Measurements from ENCODE around the gene POLR3A.

Gene POLR3A

DNA sequence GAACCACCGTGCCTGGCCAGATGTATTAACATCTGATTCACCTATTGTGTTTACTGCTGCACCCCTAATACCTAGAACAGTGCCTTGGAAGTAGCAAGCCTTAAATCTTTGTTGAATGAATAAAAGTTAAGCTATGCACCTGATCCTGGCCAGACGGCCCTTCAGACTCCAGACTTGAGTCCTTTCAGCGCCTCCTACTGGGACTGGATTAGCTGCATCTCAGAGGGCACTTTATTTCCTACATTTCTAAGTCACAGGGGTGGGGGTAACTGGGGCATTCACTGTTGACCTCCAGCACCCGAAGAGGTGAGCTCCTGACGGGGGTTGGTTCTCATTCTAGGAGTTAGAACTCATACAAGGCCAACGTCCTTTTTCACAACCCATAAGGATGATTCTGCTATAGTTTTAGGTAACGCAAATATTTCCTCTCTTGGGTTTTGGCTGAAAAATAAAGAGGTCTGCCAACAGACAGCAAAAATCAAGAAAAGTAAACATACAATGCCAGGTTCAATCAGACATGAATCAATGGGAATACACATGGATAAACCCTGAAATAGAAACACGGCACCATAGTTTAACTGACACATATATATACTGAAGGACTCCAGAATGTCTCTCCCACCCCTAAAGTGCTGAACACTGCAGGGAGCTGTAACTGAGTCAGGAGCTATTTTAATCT, 54.8 kb downstream of the POLR3A start:
- DNase-seq = no peak

DNA sequence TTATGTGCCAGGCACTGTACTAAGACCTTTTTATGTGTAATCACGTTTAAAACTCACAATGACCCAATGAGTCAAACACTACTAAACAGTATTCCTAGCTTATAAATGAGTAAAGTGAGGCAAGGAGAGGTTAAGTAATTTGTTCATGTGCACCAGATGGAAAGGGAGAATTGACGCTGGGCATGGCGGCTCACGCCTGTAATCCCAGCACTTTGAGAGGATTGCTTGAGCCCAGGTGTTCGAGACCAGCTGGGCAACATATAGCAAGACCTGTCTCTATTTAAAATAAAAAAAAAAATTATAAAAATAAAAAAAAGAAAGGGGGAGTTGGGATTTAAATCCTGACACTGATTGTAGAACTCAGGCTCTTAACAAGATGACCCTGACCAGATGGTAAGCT, 56.0 kb downstream of the POLR3A start:
- DNase-seq = no peak

GRCh38 chr10:77972148-77972547, 57.2 kb downstream of the POLR3A start:
- no peak for DNase-seq

DNA sequence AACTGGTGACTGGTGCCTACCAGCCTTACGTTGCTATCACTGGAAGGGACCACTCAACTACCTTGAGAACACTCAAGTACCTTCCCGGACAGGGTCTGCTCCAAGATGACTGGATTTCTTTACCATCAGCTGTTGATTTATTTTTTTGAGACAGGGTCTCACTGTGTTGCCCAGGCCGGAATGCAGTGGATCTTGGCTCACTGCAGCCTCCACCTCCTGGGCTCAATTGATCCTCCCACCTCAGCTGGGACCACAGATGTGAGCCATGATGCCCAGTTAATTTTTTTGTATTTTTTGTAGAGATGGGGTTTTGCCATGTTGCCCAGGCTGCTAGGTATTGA, 57.5 kb downstream of the POLR3A start:
- no peak for DNase-seq

- DNase-seq = no peak
These were observed 58.2 kb downstream of the POLR3A start for GRCh38 chr10:77970869-77971803.

- no peak for DNase-seq
These were observed 60.2 kb downstream of the POLR3A start for GRCh38 chr10:77969114-77969513.

DNA sequence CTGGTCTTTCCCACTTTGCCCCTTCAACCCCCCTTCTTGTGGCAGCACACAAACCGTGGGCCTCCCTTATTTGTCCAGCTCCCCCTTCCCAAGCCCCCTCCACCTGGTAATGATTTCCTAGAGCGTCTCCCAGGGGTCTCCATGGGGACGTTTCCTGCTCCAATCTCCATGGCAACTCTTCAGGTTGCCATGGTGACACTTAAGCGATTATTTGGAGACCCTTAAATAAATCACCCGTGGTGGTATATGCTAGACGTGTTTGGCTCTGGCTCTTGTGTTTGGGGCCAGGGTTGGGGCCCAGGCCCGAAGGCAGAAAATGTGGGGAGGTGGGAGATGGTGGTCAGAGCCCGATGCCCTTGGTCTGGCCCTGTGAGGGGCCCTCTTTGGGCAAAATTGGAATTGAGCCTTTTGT, 61.7 kb downstream of the POLR3A start:
- no peak for DNase-seq

DNA sequence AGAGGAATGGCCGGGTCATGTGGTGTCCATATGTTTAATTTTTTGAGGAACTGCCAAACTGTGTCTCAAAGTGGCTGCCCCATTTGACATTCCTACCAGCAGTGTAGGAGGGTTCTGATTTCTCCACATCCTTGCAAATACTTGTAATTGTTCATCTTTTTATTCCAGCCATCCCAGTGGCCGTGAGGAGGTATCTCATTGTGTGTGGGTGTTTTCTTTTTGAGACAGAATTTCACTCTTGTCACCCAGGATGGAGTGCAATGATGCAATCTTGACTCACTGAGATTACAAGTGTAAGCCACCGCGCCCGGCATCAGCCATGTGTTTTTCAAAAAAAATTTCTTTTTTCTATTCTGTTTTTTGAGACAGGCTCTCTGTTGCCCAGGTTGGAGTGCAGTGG, 64.0 kb downstream of the POLR3A start:
- DNase-seq = no peak

DNA sequence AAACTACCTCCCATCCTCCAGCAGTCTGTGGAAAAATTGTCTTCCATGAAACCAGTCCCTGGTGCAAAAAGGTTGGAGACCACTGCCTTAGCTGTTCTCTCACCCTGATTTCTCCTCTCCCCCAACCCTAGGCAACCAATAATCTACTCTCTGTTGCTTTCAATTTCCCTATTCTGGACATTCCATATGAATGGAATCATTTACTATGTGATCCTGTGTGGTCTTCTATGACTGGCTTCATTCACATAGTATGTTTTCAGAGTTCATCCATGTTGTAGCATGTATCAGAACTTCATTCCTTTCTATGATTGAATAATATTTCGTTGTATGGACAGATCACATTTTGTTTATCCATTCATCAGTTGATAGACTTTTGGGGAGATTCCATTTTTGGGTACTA, 64.5 kb downstream of the POLR3A start:
- no peak for DNase-seq

GRCh38 chr10:77963901-77964300, 65.4 kb downstream of the POLR3A start:
- DNase-seq = no peak

- no peak for DNase-seq
These were observed 66.8 kb downstream of the POLR3A start for GRCh38 chr10:77962350-77963146.

GRCh38 chr10:77961668-77962067, 67.6 kb downstream of the POLR3A start:
- DNase-seq = no peak

- DNase-seq = no peak
These were observed 68.4 kb downstream of the POLR3A start for GRCh38 chr10:77960829-77961329.

DNA sequence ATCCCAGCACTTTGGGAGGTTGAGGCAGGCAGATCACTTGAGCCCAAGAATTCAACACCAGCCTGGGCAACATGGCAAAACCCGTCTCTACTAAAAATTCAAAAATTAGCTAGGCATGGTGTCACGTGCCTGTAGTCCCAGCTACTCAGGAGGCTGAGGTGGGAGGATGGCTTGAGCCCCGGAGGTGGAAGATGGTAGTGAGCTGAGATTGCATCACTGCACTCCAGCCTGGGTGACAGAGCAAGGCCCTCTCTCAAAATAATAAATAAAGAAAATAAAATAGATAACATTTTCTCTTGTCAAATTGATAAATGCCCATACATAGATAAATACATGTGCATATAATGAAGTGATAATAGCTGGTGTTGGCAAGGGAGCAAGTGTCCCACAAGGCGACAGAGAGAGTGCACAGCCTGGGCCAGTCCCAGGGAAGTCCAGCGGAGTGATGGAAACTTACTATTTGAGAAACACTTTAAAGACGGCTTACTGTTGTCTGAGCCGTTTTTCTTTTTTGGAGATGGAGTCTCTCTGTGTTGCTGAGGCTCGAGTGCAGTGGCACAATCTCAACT, 69.3 kb downstream of the POLR3A start:
- no peak for DNase-seq

DNA sequence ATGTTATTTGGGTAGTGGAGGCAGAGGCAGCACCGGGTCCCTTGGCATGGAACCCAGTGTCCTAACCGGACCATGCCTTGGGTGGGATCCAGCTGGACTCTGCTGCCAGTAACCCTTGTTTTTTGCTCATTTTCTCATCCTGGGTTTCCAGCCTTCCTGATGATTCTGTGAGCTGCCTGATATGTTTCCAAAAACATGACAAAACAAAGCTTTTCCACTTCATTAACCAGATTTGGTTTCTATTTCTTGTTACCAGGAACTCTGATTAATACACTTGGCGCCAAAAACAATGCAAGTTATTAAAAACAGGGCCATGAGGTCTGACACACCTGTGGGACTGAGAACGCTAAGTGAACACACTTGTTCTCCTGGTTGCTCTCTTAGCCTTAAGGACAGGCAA, 69.9 kb downstream of the POLR3A start:
- DNase-seq = no peak

GRCh38 chr10:77955136-77955535, 74.2 kb downstream of the POLR3A start:
- DNase-seq = no peak

DNA sequence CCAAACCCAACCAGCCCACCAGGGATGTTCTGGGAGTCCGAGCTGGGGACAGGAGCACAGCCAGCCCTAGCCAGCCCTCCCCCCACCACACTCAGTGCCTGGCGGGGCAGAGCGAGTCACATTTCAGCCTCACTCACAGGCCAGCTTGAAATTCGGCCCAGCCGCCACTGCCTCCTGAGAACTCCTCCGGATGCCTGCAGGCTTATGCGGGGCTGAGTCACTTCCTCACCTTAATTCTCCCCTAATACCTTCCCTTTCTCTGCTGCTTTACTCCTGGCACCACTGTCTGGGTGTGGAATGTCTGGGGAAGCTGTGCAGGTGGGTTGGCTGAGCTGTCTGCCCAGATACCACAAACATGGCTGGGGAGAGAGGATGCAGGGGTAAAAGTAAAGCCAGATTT, 80.1 kb downstream of the POLR3A start:
- no peak for DNase-seq

GRCh38 chr10:77946084-77946483, 83.2 kb downstream of the POLR3A start:
- DNase-seq = no peak

GRCh38 chr10:77944519-77944918, 84.8 kb downstream of the POLR3A start:
- DNase-seq = no peak

DNA sequence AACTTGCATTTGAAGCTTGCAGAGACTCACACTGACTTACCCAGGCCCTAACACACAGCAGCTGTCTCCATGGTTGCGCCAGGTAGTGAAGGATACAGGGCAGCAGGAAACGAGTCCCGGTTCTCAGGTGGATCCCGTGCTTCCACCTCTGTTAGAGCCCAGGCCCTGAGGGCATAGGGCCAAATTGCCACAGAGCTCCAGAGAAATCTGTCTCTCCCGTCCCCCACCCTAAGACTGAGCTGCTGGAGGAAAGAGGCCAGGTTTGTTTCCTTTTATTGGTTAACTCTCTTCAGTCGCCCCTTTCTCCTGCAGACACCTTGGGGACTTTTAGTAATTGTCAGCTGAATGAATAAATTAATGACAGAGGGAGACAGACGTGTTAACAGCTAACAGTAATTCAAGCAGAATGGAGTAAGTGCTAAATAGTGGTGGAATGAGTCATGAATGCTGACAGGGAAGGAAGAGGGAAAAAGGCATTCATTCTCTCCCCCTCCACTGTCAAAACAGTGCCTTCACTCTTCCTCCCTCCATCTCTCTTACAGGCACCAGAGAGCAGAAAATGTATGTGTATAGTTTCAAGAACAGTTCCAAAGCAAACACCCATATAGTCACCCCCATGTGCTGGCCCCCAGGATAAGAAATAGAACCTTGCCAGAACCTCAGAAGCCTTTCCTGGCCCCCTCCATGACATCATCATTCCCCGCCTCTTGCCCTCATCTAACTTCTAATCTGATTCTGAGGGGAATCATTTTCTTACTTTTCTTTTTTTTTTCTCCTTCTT, 86.0 kb downstream of the POLR3A start:
- no peak for DNase-seq

- DNase-seq = no peak
These were observed 87.5 kb downstream of the POLR3A start for GRCh38 chr10:77941790-77942189.

DNA sequence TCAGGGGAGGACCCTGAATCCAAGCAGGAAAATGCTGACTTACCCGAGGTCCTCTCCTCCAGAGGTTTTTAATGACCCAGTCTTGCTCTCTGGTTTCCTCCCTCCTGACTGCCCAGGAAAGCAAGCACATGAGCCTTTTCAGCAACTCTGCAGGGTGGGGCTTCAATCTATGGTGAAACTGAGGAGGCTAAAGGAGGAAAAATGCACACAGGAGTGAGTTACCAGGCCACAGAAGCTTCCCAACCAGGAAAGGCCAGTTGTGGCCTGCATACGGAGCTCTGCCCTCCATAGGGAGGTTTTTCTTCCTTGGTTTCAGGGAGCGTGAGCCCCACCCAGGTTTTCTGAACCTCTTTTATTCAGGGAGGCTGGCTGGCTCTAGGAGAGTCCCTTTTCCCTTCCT, 88.7 kb downstream of the POLR3A start:
- no peak for DNase-seq
